HG02970 (cell line): ENCODE measurements around the gene SLC35F3.

Source experiments
- ATAC-seq: cut with Tn5 transposase; IDR thresholded peaks from one replicate; pipeline ENCODE4 v1.9.1; 2021; ENCODE audit warnings: mild to moderate bottlenecking, moderate library complexity, moderate number of reproducible peaks; ENCODE audit not compliant: unreplicated experiment, low FRiP score

The SLC35F3 gene

DNA sequence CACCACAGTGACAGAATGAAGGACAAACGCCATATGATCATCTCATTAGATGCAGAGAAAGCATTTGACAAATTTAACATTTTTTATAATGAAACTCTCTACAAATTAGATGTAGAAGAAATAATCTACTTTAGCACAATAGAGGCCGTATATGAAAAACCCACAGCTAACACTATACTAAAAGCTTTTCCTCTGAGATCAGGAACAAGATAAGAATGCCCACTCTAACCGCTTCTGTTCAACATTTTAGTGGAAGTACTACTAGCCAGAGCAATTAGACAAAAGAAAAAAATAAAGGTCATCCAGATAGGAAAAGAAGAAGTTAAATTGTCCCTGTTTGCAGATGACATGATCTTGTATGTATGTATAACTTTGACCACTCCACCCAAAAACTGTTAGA lies 109.7 kb downstream of the SLC35F3 start:
- ATAC-seq, result no peak

DNA sequence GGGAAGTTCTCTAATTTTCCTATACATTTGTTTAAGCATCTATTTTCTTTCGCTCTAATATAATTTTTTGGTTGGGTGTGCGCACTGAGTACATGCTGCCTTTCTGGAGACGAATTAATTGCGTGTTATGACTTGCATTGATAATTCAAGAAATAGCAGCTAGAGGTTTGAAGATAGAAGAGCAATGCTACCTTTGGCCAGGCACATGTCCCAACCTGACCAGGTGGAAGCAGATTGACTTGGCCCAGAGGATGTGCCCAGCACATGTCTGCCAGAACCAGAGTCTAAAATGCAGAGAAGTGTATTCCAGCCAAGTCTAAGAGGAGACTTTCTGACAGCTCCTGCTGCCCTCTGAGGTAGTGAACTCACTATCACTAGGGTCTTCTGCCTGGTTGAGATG lies 114.3 kb downstream of the SLC35F3 start:
- no peak for ATAC-seq

DNA sequence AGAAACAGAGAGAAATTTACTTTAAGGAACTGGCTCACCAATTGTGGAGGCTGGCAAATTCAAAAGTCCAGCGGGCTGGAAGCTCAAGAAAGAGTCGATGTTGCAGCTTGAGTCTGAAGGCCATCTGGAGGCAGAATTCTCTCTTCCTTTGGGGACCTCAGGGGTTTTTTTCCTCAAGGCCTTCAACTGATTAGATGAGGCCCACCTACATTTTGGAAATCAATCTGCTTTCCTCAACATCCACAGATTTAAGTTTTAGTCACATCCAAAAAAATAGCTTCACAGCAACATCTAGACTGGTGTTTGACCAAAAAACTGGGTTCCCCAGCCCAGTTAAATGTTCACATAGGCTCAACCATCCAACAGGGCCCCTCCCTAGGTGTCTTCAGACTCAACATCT lies 114.9 kb downstream of the SLC35F3 start:
- ATAC-seq, result no peak

DNA sequence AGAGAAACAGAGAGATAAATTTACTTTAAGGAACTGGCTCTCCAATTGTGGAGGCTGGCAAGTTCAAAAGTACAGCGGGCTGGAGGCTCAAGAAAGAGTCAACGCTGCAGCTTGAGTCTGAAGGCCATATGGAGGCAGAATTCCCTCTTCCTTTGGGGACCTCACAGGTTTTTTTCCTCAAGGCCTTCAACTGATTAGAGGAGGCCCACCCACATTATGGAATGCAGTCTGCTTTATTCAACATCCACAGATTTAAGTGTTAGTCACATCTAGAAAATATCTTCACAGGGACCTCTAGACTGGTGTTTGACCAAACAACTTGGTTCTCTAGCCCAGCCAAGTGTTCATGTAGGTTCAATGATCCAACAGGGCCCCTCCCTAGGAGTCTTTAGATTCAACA lies 117.8 kb downstream of the SLC35F3 start:
- ATAC-seq, result no peak

DNA sequence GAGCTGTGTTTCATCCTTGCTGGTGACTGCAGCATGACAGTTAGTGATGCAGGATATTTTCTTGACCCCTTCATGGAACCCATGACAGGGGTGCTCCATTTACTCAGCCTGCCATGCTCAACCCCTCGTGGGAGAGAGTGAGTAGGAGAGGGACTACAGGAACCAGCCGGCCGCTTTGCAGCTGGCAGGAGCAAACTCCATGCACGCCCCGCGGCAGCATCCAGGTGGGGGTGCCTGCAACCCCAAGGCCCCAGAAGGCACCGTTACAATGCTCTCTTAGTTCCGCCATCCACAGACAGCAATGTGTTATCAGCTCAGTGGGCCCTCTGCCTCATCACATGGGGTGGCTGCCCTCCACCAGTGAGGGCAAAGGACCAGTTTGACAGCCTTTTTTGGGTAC lies 135.1 kb downstream of the SLC35F3 start:
- ATAC-seq, result no peak

DNA sequence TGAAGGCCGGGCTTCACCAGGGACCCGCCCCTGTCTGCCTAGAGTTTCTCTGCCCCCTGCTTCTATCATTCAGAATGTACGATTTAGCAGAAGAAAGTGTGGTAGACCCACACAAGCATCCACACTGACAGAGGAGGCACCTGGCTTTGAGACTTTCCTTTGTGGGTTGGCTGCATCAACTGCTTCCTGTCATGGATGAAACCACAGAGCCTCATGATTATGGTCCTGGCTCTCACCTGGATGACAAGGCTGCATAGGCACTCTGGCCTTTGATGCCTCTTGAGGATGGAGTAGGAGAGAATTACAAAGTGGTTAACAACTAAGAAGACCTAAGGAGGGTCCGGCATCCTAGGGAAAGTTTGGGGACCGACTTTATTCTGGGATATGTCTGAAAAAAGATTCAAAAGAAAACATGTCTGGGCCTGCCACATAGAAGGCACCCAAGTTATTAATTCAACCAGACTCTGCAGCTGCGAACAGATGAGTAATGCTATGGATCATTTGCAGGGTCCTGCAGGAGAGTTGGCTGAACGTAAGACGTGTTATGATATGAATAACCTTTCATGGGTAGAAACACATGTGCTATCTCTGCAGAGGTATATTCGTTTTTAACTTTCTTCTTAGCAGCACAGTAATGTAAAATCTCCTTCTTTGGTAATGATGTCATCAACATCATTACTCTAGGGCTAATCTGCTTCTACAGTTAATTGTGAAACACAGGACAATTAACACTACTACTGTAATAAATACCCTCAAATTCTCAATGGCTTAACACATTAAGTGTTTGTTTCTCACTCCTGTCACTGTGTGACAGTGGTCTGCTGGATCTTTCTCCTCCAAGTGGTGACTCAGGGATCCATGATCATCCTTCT lies 136.2 kb downstream of the SLC35F3 start:
- ATAC-seq, result no peak

DNA sequence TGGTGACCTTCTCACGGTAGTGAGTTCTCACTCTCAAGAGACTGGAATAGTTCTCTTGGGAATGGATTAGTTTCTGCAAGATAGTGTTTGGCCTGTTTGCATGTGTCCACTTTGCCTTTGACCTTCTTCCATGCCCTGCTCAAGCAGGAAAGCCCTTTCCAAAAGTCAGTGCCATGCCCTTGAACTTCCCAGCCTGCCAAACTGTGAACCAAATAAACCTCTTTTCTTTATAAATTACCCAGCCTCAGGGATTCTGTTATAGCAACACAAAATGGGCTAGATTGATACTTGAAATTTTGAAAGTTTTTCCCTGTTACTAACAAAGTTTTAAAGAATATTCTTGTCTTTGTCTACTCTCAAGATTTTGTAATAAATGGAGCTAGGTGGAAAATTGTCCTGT lies 139.6 kb downstream of the SLC35F3 start:
- ATAC-seq, result no peak

DNA sequence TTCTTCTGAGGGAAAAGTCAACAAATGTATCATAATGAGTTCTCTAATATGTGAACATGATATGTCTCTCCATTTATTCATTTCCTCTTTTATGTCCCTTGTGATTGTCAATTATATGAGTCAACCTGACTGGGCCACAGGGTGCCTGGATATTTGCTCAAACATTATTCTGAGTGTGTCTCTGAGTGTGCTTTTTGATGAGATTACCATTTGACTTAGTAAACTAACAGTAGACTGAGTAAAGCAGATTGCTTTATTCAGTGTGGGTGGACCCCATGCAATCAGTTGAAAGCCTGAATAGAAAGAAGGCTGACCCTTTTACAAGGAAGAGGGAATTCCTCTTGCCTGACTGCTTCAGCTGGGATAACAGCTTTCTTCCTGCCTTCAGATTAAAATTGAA lies 142.6 kb downstream of the SLC35F3 start:
- no peak for ATAC-seq

DNA sequence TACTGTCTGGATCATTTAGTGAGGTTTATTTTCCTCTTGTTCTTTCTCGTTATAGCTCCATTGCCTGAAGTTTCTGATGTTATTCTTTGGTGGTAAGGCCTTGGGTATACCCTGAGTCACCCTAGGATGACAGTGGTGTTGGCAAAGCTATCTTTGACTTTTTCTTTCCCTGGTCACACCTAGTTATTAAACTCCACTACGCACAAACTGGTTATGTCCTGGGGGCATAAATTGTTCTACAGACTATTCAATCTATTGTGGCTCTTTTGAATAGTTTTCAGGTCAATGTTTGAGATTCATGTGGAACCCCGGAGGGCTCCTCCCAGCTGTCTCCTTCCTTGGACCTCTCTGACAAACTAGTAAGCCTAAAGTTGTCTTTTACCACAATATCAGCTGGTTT lies 157.7 kb downstream of the SLC35F3 start:
- ATAC-seq, result no peak

DNA sequence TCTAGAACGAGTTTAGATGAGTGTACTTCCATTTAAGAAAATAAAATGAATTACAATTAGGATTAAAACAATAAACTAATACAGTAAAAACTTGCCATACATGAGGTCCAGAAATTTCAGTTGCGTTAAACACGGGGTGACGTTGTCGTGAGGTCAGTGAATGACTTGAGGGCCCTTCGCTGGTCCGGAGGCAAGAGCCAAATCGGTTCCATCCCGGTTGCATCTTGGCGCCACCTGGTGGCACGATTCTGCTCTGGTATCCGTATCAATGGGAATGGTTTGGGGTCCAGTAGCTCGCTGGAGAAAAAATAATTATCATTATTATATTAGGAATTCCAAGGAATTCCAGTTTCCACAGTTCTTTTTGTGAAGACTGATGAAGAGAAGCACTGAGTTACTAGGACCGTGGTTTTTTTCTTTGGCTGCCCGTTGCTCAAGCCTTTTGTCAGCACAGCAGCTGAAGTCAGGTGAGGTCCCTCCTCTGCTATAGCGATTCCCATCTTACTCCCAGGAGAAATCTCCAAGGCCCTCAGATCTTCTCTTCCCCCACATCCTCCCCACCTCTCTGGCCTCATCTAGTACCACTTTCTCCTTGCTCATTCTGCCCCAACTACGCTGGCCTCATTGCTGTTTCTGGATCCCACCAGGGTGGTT lies 161.4 kb downstream of the SLC35F3 start:
- ATAC-seq, result no peak

DNA sequence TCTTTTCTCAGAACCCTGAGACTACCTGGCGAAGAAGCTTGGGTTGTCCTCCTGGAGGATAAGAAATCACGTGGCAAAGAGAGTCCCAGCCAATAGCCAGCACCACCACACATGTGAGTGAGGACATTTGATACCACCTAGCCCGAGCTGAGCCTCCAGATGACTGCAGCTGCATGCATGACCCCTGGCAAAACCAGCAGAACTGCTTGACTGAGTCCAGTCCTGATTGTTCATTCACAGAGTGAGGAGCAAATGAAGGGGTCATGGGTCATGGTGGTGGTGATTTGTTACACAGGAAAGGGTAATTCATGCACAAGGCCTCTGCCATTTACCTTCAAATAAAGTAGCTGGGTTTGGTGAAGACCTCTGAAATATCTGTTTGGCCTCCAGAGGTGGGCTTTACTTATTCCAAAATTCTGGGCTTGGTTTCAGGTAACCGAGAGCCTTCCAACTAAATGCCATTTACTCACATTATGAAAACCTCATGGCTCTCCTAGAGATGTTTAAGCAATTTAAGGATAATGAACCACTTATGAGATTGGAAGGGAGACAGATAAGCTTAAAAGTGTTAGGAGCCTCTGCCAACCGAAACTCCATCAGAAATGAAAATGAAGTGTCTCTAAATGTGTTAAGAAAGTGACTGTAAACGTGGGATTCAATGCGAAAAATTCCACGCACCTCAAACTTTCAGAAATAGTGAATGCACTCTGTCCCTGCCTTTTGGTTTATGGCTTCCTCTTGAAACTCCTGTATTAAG lies 163.3 kb downstream of the SLC35F3 start:
- no peak for ATAC-seq

DNA sequence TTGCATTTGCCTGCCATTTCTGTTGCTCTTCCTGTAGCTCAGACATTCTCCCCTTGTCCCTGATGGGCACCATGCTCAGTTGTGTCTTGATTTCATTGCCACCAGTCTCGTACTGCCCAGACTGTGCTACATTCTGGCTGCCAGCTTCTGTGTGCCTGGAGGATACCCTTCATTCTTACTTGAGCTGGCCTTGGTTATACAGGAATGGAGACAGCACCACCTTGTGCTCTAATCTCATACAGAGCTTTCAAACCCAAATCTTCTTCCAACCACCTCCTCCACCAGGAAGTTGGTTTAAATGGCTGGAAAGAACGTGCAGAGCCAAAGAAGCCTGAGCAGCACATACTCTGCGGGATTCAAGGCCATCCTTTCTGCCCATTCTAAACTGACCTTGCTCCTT lies 165.3 kb downstream of the SLC35F3 start:
- ATAC-seq, result no peak

DNA sequence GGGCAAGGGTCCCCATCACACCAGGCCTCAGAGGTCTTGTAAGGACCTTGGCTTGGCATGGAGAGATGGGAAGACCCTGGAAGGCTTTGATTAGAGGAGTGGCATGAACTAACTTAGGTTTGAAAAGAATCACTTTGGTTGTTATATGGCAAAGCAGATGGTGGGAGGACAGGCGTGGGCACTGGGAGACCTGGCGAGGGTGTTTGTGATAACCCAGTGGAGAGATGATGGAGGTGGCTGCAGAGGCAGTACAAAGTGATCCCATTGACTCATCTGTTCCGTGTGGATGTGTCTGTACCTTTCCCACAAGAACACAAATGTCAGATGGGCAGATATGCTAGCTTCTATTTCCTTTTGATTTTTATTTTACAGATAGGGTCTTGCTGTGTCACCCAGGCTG lies 168.3 kb downstream of the SLC35F3 start:
- no peak for ATAC-seq

DNA sequence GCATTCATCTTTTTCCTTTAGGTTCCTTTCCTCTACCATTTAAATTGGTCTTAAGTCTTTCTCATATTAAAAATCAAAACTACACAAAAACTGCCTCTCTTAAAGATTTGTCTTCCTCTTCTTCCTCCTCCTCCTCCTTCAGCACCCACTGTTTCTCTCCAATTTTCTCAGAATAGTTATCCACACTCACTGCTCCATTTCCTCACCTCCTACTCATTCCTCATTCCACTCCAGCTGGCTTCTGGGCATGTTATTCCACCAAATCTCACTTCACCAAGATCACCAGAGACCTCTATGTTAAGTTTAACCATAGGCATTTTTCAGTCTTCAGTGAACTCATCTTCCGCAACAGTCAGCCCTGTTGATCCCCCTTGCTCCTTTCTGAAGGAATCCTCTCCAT lies 173.7 kb downstream of the SLC35F3 start:
- ATAC-seq, result no peak

DNA sequence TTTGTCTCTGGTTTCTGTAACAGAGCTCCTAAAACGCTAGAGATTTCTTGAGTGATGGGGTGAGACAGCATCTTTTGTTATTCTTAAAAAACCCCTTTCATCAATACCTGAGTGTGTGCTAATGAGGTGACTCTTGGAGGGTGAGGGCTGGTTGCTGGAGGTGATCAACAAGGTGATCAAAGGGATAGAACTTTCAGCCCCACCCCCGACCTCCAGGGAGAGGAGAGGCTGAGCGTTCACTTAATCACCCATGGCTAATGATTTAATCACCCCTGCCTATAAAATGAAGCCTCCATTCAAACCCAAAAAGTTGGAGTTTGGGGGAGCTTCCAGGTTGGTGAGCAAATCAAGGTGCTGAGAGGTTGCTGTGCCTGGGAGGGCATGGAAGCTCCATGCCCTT lies 175.4 kb downstream of the SLC35F3 start:
- no peak for ATAC-seq

DNA sequence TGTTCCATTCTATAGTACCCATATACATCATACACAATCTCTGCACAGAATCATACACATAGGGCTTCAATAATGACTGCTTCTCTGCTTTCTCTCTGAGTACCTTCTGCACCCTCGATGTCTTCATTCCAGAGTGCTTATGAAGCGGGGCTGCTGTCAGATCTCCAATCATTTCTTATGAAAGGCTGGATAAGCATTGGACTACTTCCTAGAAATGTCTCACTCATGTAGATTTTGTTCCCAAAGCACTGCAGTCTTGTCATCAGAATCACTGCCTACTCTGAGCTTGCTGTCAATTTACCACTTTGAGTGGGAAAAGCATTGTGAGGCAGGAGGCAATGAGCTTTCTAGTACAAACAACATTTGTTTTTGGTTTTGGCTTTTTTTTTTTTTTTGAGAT lies 179.0 kb downstream of the SLC35F3 start:
- no peak for ATAC-seq

DNA sequence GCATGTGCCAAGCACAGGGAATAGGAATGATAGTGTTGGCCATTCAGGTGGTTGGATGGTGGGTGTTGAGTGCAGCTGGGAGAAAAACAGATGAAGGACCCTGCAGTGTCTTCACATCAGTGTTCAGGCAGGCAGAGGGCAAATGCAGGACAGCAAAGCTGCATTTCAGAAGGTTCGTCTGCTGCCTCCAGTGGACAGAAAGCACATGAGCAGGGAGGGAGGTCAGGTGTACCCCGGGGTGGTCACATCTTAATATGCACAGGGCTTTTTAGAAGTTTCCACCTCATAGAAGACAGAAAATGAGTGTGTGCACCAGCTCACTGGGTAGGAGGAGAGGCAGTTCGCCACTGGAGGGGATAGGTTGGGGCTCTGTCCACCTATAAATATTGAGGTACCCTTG lies 184.9 kb downstream of the SLC35F3 start:
- ATAC-seq, result no peak

DNA sequence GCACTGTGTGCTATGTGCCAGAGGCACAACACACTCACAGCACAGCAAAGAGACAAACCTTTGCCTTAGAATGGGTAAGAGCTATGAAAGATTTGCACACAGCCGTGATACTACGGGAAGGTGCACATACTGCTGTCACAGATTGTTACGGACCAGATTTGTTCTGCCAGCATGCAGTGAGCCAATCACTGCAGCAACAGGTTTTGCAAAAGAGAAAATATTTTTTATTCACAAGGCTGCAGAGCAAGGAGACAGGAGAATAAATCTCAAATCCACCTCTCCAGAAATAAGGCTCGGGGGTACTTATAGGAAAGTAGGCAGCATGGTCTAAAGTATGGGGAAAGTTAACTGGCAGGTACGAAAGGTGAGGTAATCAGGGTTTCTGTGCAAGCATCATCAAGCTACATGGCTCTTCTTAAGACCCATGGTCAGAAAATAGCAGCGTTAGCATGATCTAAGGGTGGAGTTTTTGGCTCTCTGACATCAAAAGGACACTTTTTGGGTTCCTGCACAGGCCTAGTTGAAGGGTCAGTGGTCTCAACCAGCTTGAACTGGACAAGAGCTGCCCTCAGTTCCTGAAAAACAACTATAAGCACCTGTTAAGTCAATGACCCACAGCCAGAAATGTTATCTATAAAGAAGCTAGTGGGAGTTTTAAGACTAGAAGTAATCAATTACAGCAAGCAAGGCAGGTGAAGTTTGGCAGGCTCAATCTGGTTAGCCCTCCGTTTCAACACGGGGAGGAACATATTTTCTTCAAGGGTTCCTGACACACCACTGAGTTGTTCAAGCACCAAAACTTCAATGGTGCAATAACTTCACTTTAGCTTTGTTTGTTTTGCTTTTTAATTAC lies 186.0 kb downstream of the SLC35F3 start:
- no peak for ATAC-seq

DNA sequence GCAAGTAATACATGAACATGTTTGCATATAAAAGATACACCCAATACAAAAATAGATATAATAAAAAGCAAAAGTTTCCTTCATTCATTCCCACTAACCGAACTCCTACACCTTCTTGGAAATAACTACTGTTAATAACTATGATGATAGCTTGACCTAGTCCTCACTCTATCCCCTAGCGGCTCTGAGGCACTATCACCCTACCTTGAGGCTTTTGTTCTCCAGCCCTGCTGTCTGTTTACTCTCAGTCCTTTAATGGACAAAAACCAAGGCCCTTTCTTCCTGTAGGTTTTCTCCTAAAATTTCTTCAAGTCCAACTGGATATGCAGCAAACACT lies 186.6 kb downstream of the SLC35F3 start:
- no peak for ATAC-seq

DNA sequence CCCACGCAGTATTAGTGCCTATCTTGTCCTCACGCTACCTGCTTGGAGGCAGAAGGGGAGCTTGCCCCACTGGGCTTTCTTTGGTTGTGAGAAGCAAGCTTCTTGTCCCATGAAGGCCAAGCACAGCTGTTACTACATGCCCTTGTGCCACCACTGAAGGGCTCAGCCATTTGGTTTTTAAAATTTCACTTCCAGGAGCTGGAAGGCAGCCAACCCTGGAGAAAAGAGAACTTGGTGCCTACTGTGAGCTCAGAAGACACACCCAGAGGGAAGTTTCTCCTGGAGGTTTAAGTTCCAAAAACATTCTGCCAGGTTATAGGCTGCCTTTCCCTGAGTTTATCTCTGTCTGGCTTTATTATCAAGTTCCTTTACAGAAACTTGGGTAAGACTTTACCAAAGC lies 187.4 kb downstream of the SLC35F3 start:
- ATAC-seq, result no peak

DNA sequence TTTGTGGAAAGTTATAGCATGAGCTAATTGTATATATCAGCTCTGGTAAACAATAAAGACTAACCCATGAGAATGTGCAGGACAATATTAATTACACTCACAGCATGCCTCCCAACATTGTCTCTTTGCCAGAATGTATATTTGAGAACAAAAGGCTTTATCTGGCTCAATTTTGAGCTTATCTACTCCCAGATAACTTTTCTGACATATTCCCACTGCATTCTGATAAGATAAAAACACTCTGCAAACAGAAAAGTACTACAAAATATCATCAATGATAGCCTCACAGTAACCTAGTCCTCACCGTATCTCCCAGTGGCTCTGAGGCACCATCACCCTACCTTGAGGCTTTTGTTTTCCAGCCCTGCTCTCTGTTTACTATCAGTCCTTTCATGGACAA lies 188.6 kb downstream of the SLC35F3 start:
- no peak for ATAC-seq
